A549 (cell line): Measurements from ENCODE around the gene PIBF1. TPM values are rescaled to one million over a fixed set of nuclear protein-coding genes. Genes with fewer than 3 reads are reported as not detected.
"Not testable (repeated sequence)": the region's sequence is repeated elsewhere in the genome, so short reads cannot be mapped to it uniquely, and the experiment has no call there.

Experiments
- ATAC-seq, 2 experiments: fragments of 200-7000 bp in 1 of 2; fragments of >200 bp in 1 of 2; cut with Nextera tagmentation in 1 of 2; cut with Tn5 transposase in 1 of 2; 3 replicates each; pipeline versions ENCODE4 v1.8.0 to v1.9.1; 2018 to 2020; ENCODE audit warnings: mild to moderate bottlenecking in 1 of 2, moderate library complexity in 1 of 2
- CTCF ChIA-PET: fragments of 300-600 bp; sonication (Branson Sonifier 250); formaldehyde crosslinking; extraction: SDS; loops from one replicate; lab custom pipeline; 2021; ENCODE audit warnings: antibody characterized with exemption, inconsistent platforms; lab: Yijun Ruan, JAX
- POLR2A ChIA-PET: fragments of 350-600 bp; formaldehyde crosslinking; extraction: SDS; loops from one replicate; lab custom pipeline; 2021; ENCODE audit warnings: antibody characterized with exemption, inconsistent platforms; lab: Yijun Ruan, JAX
- DNase-seq, 2 experiments: peaks; one replicate each; pipeline versions ENCODE4 v3.0.0 to v3.0.0-alpha.2; 2011 to 2016; ENCODE audit warnings: low read depth in 1 of 2, low spot score in 1 of 2
- FAIRE-seq: peaks from 2 replicates; lab custom pipeline; 2011; peaks lifted over from hg19 to GRCh38; lab: Jason Lieb, UNC
- H3K27ac ChIP-seq, 2 experiments: fragments of >200 bp; sonication (Bioruptor Twin); formaldehyde crosslinking; 3 replicates each; pipeline ENCODE4 v1.5.1; 2016 to 2017
- H3K4me1 ChIP-seq: fragments of >200 bp; sonication (Bioruptor Twin); formaldehyde crosslinking; 3 replicates; pipeline ENCODE4 v1.6.1; 2016
- H3K4me2 ChIP-seq: fragments of >200 bp; sonication (Bioruptor Twin); formaldehyde crosslinking; 3 replicates; pipeline ENCODE4 v1.6.1; 2016
- H3K4me3 ChIP-seq: fragments of >200 bp; sonication (Bioruptor Twin); formaldehyde crosslinking; 3 replicates; pipeline ENCODE4 v1.5.1; 2016
- H3K9me3 ChIP-seq: fragments of >200 bp; sonication (Bioruptor Twin); formaldehyde crosslinking; 3 replicates; pipeline ENCODE4 v1.6.1; 2016
- CEBPB ChIP-seq, 2 experiments: fragments of >200 bp in 1 of 2; sonication (Bioruptor Twin) in 1 of 2; formaldehyde crosslinking in 1 of 2; IDR thresholded peaks; 2 replicates each; pipeline ENCODE4 v1.6.1; 2012 to 2016
- CHD4 ChIP-seq: fragments of 200-600 bp; sonication (generic); IDR thresholded peaks from 2 replicates; pipeline ENCODE4 v1.6.1; 2016; ENCODE audit warnings: antibody characterized with exemption, mild to moderate bottlenecking, borderline replicate concordance
- E2F6 ChIP-seq: IDR thresholded peaks from 2 replicates; pipeline ENCODE4 v1.6.1; 2012; ENCODE audit warnings: low read depth, borderline replicate concordance
- EHF ChIP-seq: fragments of 250-450 bp; sonication (Bioruptor Pico); IDR thresholded peaks from 2 replicates; pipeline ENCODE4 v1.5.0; 2020; ENCODE audit warnings: mild to moderate bottlenecking
- ELK1 ChIP-seq: fragments of 150-350 bp; IDR thresholded peaks from 2 replicates; pipeline ENCODE4 v1.6.1; 2014; ENCODE audit warnings: low read depth, mild to moderate bottlenecking, low read length
- FOSL2 ChIP-seq, 2 experiments: fragments of 450-650 bp in 1 of 2; fragments of >200 bp in 1 of 2; sonication (Bioruptor Twin) in 1 of 2; formaldehyde crosslinking; IDR thresholded peaks; 2 replicates each; pipeline versions ENCODE4 v1.5.0 to v1.6.1; 2016 to 2020; ENCODE audit warnings: mild to moderate bottlenecking in 1 of 2, moderate library complexity in 1 of 2
- HDAC2 ChIP-seq: fragments of 200-600 bp; sonication (generic); IDR thresholded peaks from 2 replicates; pipeline ENCODE4 v1.6.1; 2016
- HEYL ChIP-seq: fragments of 250-450 bp; sonication (Bioruptor Pico); IDR thresholded peaks from 2 replicates; pipeline ENCODE4 v1.8.0; 2021; ENCODE audit warnings: mild to moderate bottlenecking, moderate library complexity
- KDM1A ChIP-seq: fragments of 200-600 bp; sonication (generic); IDR thresholded peaks from 2 replicates; pipeline ENCODE4 v1.6.1; 2016; ENCODE audit warnings: low read depth, mild to moderate bottlenecking
- KDM5A ChIP-seq: fragments of 200-600 bp; sonication (generic); IDR thresholded peaks from 2 replicates; pipeline ENCODE4 v1.6.1; 2016; ENCODE audit warnings: antibody characterized with exemption, mild to moderate bottlenecking
- MAFK ChIP-seq: fragments of 450-650 bp; IDR thresholded peaks from 2 replicates; pipeline ENCODE4 v1.6.1; 2014; ENCODE audit not compliant: partially characterized antibody
- MAZ ChIP-seq: fragments of 150-350 bp; IDR thresholded peaks from 2 replicates; pipeline ENCODE4 v1.6.1; 2014; ENCODE audit warnings: antibody characterized with exemption, low read depth, low read length, borderline replicate concordance
- RAD21 ChIP-seq, 2 experiments: fragments of >200 bp in 1 of 2; sonication (Bioruptor Twin) in 1 of 2; formaldehyde crosslinking in 1 of 2; IDR thresholded peaks in 1 of 2; conservative IDR thresholded peaks in 1 of 2; 2 replicates in 1 of 2; 3 replicates in 1 of 2; pipeline ENCODE4 v1.6.1; 2012 to 2018; ENCODE audit warnings: inconsistent platforms in 1 of 2
- RARB ChIP-seq: fragments of 250-450 bp; sonication (Bioruptor Pico); IDR thresholded peaks from 2 replicates; pipeline ENCODE4 v1.8.0; 2021; ENCODE audit warnings: mild to moderate bottlenecking, moderate library complexity
- REST ChIP-seq: fragments of 200-600 bp; sonication (generic); IDR thresholded peaks from 2 replicates; pipeline ENCODE4 v1.6.1; 2016; ENCODE audit warnings: antibody characterized with exemption, mild to moderate bottlenecking, moderate library complexity
- RFX5 ChIP-seq: fragments of 450-650 bp; IDR thresholded peaks from 2 replicates; pipeline ENCODE4 v1.7.1; 2014; ENCODE audit warnings: antibody characterized with exemption, mild to moderate bottlenecking, moderate library complexity
- TFCP2L1 ChIP-seq: fragments of 250-450 bp; sonication (Bioruptor Pico); IDR thresholded peaks from 2 replicates; pipeline ENCODE4 v1.5.0; 2021; ENCODE audit warnings: mild to moderate bottlenecking
- TP53 ChIP-seq: fragments of 250-450 bp; sonication (Bioruptor Pico); IDR thresholded peaks from 2 replicates; pipeline ENCODE4 v1.5.0; 2021; ENCODE audit warnings: mild to moderate bottlenecking, moderate library complexity
- USF2 ChIP-seq: fragments of 450-650 bp; IDR thresholded peaks from 2 replicates; pipeline ENCODE4 v1.6.1; 2014; ENCODE audit warnings: antibody characterized with exemption
- ZSCAN20 ChIP-seq: fragments of 250-450 bp; sonication (Bioruptor Pico); IDR thresholded peaks from 2 replicates; pipeline ENCODE4 v1.8.0; 2022; ENCODE audit warnings: mild to moderate bottlenecking, moderate library complexity
- WGBS: methylation state at CpG from one replicate; pipeline ENCODE4 v1.1.6; 2017; ENCODE audit errors: missing lambda C conversion rate; 5-methylcytosine and 5-hydroxymethylcytosine counted together
- polyA plus RNA-seq, 4 experiments: library from polyadenylated mRNA; depleted of rRNA in 3 of 4; stranded (reverse); fragments of >200 nt; fragmentation: RNase III in 1 of 4; extraction: RNeasy Plus Mini Kit Qiagen cat#74134 plus additional on column Dnase treatment in 1 of 4; gene quantifications; 2 replicates in 3 of 4; 3 replicates in 1 of 4; pipeline ENCODE4 v1.2.3, GENCODE V29; 2011 to 2017

The PIBF1 gene
- polyA plus RNA-seq, 2 of the 4 experiments (the other 2 are of a cell fraction), result 5.0 to 10.6 TPM

- FAIRE-seq, result no peak
- ChIA-PET POLR2A (no interaction called here), CTCF (interaction anchor here (0.6 kb wide), 1 partner anchor 10 kb away, joined by 3 read pairs; no protein-coding TSS in a partner anchor)
- Histone ChIP-seq H3K4me3 (no peak overlapping the region), H3K27ac (no peak overlapping the region), H3K4me1 (no peaks in the 10 kb centered on the region), H3K9me3 (no peaks in the 10 kb centered on the region), H3K4me2 (no peak overlapping the region)
- no peak for DNase-seq
- WGBS, result 92% methylated on average over 3 of the region's 3 CpGs
- TF ChIP-seq RARB, result no peak
- no peak for TF ChIP-seq TFCP2L1 (CRISPR knock-in tag)
- no peak for TF ChIP-seq REST
- no peak for TF ChIP-seq MAFK
- no peak for TF ChIP-seq KDM5A
- no peak for ATAC-seq
Observed at GRCh38 chr13:72798817-72799216, 16.9 kb downstream of the PIBF1 start.

- H3K9me3 ChIP-seq, result no peaks in the 10 kb centered on the region
- DNase-seq (no peak), ATAC-seq (no peak), FAIRE-seq (no peak)
- no peak overlapping the region for H3K27ac ChIP-seq
- 71% methylated on average over 1 of the region's 1 CpG for whole genome bisulfite sequencing
- CTCF ChIA-PET, result no interaction called here
- no peak overlapping the region for H3K4me2 ChIP-seq
- H3K4me1 ChIP-seq, result peaks cover 6% of the 10 kb centered on the region; the same call in 1 of the 3 replicates
- TF ChIP-seq CHD4 (no peak), ZSCAN20 (CRISPR knock-in tag) (no peak), MAFK (no peak), HDAC2 (no peak)
- H3K4me3 ChIP-seq, result no peak overlapping the region
- POLR2A ChIA-PET, result no interaction called here
Observed at GRCh38 chr13:72804301-72804700, 22.4 kb downstream of the PIBF1 start.

- Histone ChIP-seq H3K4me1 (peaks cover 15% of the 10 kb centered on the region; the same call in 2 of the 3 replicates), H3K4me2 (no peak overlapping the region), H3K9me3 (no peaks in the 10 kb centered on the region), H3K4me3 (no peak overlapping the region), H3K27ac (no peak overlapping the region)
- TF ChIP-seq MAZ (no peak), RFX5 (no peak), KDM5A (no peak), USF2 (no peak), CEBPB (IDR thresholded peaks at IDR 0.05) (no peak), KDM1A (no peak), RAD21 (conservative IDR thresholded peaks at IDR 0.05 in 1 of 2, IDR thresholded peaks at IDR 0.05 in 1 of 2) (no peak), EHF (no peak), ELK1 (no peak), FOSL2 (IDR thresholded peaks at IDR 0.05) (no peak), FOSL2 (CRISPR knock-in tag; IDR thresholded peaks at IDR 0.05) (no peak), TP53 (CRISPR knock-in tag) (no peak), HEYL (no peak), E2F6 (no peak)
- POLR2A ChIA-PET, result no interaction called here
- no peak for DNase-seq
- WGBS, result 91% methylated on average over 1 of the region's 1 CpG
- ATAC-seq, result no peak
- CTCF ChIA-PET, result no interaction called here
- FAIRE-seq, result no peak
Observed at GRCh38 chr13:72805676-72806346, 23.9 kb downstream of the PIBF1 start.

- CTCF ChIA-PET, H3K27ac ChIP-seq, H3K9me3 ChIP-seq, DNase-seq, H3K4me3 ChIP-seq, ATAC-seq, H3K4me2 ChIP-seq, FAIRE-seq, POLR2A ChIA-PET: not testable (repeated sequence)
- WGBS, result 80% methylated on average over 1 of the region's 1 CpG
- peaks cover 15% of the 10 kb centered on the region; the same call in 2 of the 3 replicates for H3K4me1 ChIP-seq
Observed at GRCh38 chr13:72806514-72806913, 24.6 kb downstream of the PIBF1 start.
